ENCODE results near the gene NCBP1. TPM values are rescaled to one million over a fixed set of nuclear protein-coding genes. Genes with fewer than 3 reads are reported as not detected.

Gene NCBP1
- total and polyA plus RNA-seq, 2 of the 4 experiments (the other 2 are of a cell fraction), result 17.8 to 46.4 TPM

DNA sequence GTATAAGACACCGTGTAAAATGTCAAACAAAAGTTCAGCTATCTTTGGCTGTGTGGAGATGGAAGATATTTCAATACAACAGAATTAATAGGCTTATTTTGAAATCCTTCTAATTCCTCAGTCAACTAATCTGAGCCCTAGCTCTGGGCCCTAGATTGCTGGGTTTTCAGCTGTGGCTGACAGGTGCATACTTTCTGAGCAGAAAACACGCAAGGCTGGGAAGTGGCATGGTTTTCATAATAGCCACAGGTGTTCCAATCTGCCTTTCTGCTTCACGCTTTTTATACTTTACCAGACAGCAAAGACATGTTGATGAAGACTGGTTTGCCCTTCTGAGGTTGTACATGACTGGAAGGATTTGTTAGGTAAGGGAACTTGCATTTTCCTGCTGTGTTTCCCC lies 84.2 kb downstream of the NCBP1 start:
- Histone ChIP-seq H3K9ac (ENCODE audit: low read depth, low read length) (no peak overlapping the region), H3K4me3 (ENCODE audit: insufficient read depth, low read depth, low read length) (no peak overlapping the region), H2BK15ac (ENCODE audit: low read depth, low read length) (no peak overlapping the region), H2AK9ac (replicated peaks; ENCODE audit: low read depth, low read length, poor library complexity) (no peak overlapping the region), H2BK20ac (ENCODE audit: low read depth, low read length) (no peak overlapping the region), H3K79me1 (ENCODE audit: low read depth in 1 of 2, low read length in 2 of 2) (no peaks in the 10 kb centered on the region), H4K5ac (ENCODE audit: low read depth, low read length) (no peak overlapping the region), H4K8ac (ENCODE audit: low read depth in 2 of 2, low read length in 2 of 2) (no peak overlapping the region), H2BK5ac (ENCODE audit: low read depth, low read length, poor library complexity, severe bottlenecking) (no peak overlapping the region), H3K18ac (ENCODE audit: low read depth, low read length) (no peak overlapping the region), H3K27me3 (ENCODE audit: control insufficient read depth, insufficient read depth, low read length) (peaks cover 9% of the 10 kb centered on the region), H3K27ac (ENCODE audit: insufficient read depth, low read length) (no peak overlapping the region), H2AFZ (replicated peaks; ENCODE audit: low read length, poor library complexity) (no peak overlapping the region), H3K23ac (ENCODE audit: low read depth, low read length) (no peak overlapping the region), H3K4me1 (ENCODE audit: control insufficient read depth, insufficient read depth, low read length) (no peaks in the 10 kb centered on the region; the same call in 1 of the 2 replicates), H3K4me2 (ENCODE audit: low read depth, low read length) (no peak overlapping the region), H3K9me3 (ENCODE audit: control insufficient read depth, insufficient read depth, low read length) (peaks cover 4% of the 10 kb centered on the region), H2BK120ac (ENCODE audit: low read depth, low read length) (no peak overlapping the region), H3K36me3 (ENCODE audit: control insufficient read depth, insufficient read depth, low read length) (no peaks in the 10 kb centered on the region), H3K4ac (ENCODE audit: low read depth, low read length) (no peak overlapping the region), H2AK5ac (ENCODE audit: low read depth, low read length) (no peak overlapping the region), H3K56ac (ENCODE audit: extremely low read depth, insufficient read depth, low read length) (no peak overlapping the region), H4K20me1 (ENCODE audit: insufficient read depth, low read length) (no peaks in the 10 kb centered on the region), H4K91ac (ENCODE audit: insufficient read depth, low read depth, low read length) (no peak overlapping the region), H3K9me1 (ENCODE audit: insufficient read depth, low read length) (peaks cover 3% of the 10 kb centered on the region; the same call in 1 of the 2 replicates), H3K14ac (replicated peaks; ENCODE audit: low read depth, low read length) (no peak overlapping the region)
- dilution Hi-C loops (cut with HindIII; ENCODE audit: low sequenced_read_pairs, unreplicated experiment) (no loop called here), intact Hi-C loops (cut with micrococcal nuclease) (loop anchor here (10.0 kb wide), 1 partner anchor 547 kb away; no protein-coding TSS in a partner anchor), in situ Hi-C loops (cut with MboI; ENCODE audit: low sequenced_read_pairs) (no loop called here)
- ChIA-PET POLR2A (ENCODE audit: unreplicated experiment) (no interaction called here), CTCF (no interaction called here)
- DNase-seq, result no peak
- TF ChIP-seq POLR2A (IDR thresholded peaks at IDR 0.05; ENCODE audit: low read depth, low read length) (no peak), FOS (IDR thresholded peaks at IDR 0.05; ENCODE audit: low read depth, low read length) (no peak), CEBPB (IDR thresholded peaks at IDR 0.05; ENCODE audit: low read depth, low read length) (no peak), RFX5 (IDR thresholded peaks at IDR 0.05; ENCODE audit: low read depth, low read length) (no peak), MAFK (IDR thresholded peaks at IDR 0.05; ENCODE audit: low read depth, low read length) (no peak), BHLHE40 (IDR thresholded peaks at IDR 0.05; ENCODE audit: low read depth, low read length) (no peak), RAD21 (IDR thresholded peaks at IDR 0.05; ENCODE audit: low read length) (no peak), RCOR1 (IDR thresholded peaks at IDR 0.05; ENCODE audit: insufficient replicate concordance, low read length) (no peak), NFE2L2 (IDR thresholded peaks at IDR 0.05; ENCODE audit: low read depth, low read length) (no peak), MAZ (IDR thresholded peaks at IDR 0.05; ENCODE audit: borderline replicate concordance, low read depth, low read length) (no peak), MXI1 (IDR thresholded peaks at IDR 0.05; ENCODE audit: borderline replicate concordance, low read depth, low read length) (no peak), SMC3 (IDR thresholded peaks at IDR 0.05; ENCODE audit: low read depth, low read length) (no peak), CHD1 (IDR thresholded peaks at IDR 0.05; ENCODE audit: low read depth, low read length) (no peak)
- TF ChIP-seq, protein P1, sequence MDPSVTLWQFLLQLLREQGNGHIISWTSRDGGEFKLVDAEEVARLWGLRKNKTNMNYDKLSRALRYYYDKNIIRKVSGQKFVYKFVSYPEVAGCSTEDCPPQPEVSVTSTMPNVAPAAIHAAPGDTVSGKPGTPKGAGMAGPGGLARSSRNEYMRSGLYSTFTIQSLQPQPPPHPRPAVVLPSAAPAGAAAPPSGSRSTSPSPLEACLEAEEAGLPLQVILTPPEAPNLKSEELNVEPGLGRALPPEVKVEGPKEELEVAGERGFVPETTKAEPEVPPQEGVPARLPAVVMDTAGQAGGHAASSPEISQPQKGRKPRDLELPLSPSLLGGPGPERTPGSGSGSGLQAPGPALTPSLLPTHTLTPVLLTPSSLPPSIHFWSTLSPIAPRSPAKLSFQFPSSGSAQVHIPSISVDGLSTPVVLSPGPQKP (IDR thresholded peaks at IDR 0.05; ENCODE audit: borderline replicate concordance, low read depth, low read length), result no peak
- TF ChIP-seq, protein P2, sequence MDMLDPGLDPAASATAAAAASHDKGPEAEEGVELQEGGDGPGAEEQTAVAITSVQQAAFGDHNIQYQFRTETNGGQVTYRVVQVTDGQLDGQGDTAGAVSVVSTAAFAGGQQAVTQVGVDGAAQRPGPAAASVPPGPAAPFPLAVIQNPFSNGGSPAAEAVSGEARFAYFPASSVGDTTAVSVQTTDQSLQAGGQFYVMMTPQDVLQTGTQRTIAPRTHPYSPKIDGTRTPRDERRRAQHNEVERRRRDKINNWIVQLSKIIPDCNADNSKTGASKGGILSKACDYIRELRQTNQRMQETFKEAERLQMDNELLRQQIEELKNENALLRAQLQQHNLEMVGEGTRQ (IDR thresholded peaks at IDR 0.05; ENCODE audit: low read depth, low read length), result no peak
- TF ChIP-seq, protein P3, sequence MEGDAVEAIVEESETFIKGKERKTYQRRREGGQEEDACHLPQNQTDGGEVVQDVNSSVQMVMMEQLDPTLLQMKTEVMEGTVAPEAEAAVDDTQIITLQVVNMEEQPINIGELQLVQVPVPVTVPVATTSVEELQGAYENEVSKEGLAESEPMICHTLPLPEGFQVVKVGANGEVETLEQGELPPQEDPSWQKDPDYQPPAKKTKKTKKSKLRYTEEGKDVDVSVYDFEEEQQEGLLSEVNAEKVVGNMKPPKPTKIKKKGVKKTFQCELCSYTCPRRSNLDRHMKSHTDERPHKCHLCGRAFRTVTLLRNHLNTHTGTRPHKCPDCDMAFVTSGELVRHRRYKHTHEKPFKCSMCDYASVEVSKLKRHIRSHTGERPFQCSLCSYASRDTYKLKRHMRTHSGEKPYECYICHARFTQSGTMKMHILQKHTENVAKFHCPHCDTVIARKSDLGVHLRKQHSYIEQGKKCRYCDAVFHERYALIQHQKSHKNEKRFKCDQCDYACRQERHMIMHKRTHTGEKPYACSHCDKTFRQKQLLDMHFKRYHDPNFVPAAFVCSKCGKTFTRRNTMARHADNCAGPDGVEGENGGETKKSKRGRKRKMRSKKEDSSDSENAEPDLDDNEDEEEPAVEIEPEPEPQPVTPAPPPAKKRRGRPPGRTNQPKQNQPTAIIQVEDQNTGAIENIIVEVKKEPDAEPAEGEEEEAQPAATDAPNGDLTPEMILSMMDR (conservative IDR thresholded peaks at IDR 0.05; ENCODE audit: low read depth, low read length), result no peak
- BruUV-seq (replicated peaks), result no TSS peak
- ATAC-seq (ENCODE audit: low read depth), result no peak
- WGBS, 2 experiments (ENCODE audit: extremely low coverage in 2 of 2, insufficient read length in 1 of 2), result no CpG with 5 or more reads among the region's 3 CpGs
